ENCODE results near the gene FAM83G.
"Not testable (repeated sequence)": the region's sequence is repeated elsewhere in the genome, so short reads cannot be mapped to it uniquely, and the experiment has no call there.

Gene FAM83G

GRCh38 chr17:18925187-18925586 lies 79.4 kb downstream of the FAM83G start:
- H3K4me3 ChIP-seq (ENCODE audit: low read depth in 1 of 5, low read length in 5 of 5): no peak overlapping the region
- no peak overlapping the region for H3K9ac ChIP-seq (ENCODE audit: low read length in 5 of 5)
- H3K9me3 ChIP-seq (ENCODE audit: control insufficient read depth in 5 of 5, low read length in 5 of 5): no peaks in the 10 kb centered on the region

GRCh38 chr17:18922596-18922995 lies 82.0 kb downstream of the FAM83G start:
- not testable (repeated sequence) for H3K27me3 ChIP-seq (ENCODE audit: control insufficient read depth in 5 of 5, insufficient read depth in 4 of 5, low read length in 5 of 5); H3K27ac ChIP-seq (ENCODE audit: low read depth, low read length); H3K9me3 ChIP-seq (ENCODE audit: control insufficient read depth in 5 of 5, low read length in 5 of 5); H3K9ac ChIP-seq (ENCODE audit: low read length in 5 of 5); H3K4me3 ChIP-seq (ENCODE audit: low read depth in 1 of 5, low read length in 5 of 5)
- Histone ChIP-seq H3K36me3 (ENCODE audit: control insufficient read depth in 5 of 5, insufficient read depth in 5 of 5, low read length in 5 of 5) (peaks cover 3 to 19% (median 9%) of the 10 kb centered on the region in 5 donors), H3K4me1 (ENCODE audit: control insufficient read depth in 5 of 5, insufficient read depth in 5 of 5, low read length in 5 of 5) (peaks cover 0 to 14% (median 10%) of the 10 kb centered on the region in 5 donors)

More at GRCh38 chr17:18925187-18925586, 79.4 kb downstream of the FAM83G start:
- no peaks in the 10 kb centered on the region for H3K27me3 ChIP-seq (ENCODE audit: control insufficient read depth in 5 of 5, insufficient read depth in 4 of 5, low read length in 5 of 5)
- no peak overlapping the region for H3K27ac ChIP-seq (ENCODE audit: low read depth, low read length)
- H3K4me1 ChIP-seq (ENCODE audit: control insufficient read depth in 5 of 5, insufficient read depth in 5 of 5, low read length in 5 of 5): peaks cover 0 to 14% (median 10%) of the 10 kb centered on the region in 5 donors
- peaks cover 8 to 31% (median 18%) of the 10 kb centered on the region in 5 donors for H3K36me3 ChIP-seq (ENCODE audit: control insufficient read depth in 5 of 5, insufficient read depth in 5 of 5, low read length in 5 of 5)

DNA sequence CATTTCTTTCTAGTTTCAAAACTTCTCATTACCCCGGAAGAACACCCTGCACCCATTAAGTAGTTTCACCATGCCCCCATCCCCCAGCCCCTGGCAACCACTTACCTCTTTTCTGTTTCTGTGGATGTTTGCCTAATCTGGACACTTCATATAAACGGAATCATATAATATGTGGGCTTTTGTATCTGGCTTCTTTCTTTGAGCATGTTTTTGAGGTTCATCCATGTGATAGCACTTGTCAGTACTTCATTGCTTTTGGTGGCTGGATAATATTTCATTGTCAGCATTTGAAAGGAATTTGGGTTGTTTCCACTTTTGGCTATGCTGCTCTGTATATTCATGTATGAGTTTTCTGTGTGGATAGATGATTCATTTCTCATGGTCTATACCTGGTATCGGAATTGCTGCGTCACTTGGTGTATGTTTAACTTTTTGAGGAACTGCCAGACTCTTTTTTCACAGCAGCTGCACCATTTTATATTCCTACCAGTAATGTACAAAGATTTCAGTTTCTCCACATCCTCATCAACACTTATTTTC lies 82.6 kb downstream of the FAM83G start:
- no peaks in the 10 kb centered on the region for H3K27me3 ChIP-seq (ENCODE audit: control insufficient read depth in 5 of 5, insufficient read depth in 4 of 5, low read length in 5 of 5)
- no peak overlapping the region for H3K4me3 ChIP-seq (ENCODE audit: low read depth in 1 of 5, low read length in 5 of 5)
- peaks cover 3 to 20% (median 9%) of the 10 kb centered on the region in 5 donors for H3K36me3 ChIP-seq (ENCODE audit: control insufficient read depth in 5 of 5, insufficient read depth in 5 of 5, low read length in 5 of 5)
- H3K27ac ChIP-seq (ENCODE audit: low read depth, low read length): no peak overlapping the region
- H3K4me1 ChIP-seq (ENCODE audit: control insufficient read depth in 5 of 5, insufficient read depth in 5 of 5, low read length in 5 of 5): peaks cover 0 to 14% (median 10%) of the 10 kb centered on the region in 5 donors
- H3K9me3 ChIP-seq (ENCODE audit: control insufficient read depth in 5 of 5, low read length in 5 of 5): no peaks in the 10 kb centered on the region
- H3K9ac ChIP-seq (ENCODE audit: low read length in 5 of 5): no peak overlapping the region

DNA sequence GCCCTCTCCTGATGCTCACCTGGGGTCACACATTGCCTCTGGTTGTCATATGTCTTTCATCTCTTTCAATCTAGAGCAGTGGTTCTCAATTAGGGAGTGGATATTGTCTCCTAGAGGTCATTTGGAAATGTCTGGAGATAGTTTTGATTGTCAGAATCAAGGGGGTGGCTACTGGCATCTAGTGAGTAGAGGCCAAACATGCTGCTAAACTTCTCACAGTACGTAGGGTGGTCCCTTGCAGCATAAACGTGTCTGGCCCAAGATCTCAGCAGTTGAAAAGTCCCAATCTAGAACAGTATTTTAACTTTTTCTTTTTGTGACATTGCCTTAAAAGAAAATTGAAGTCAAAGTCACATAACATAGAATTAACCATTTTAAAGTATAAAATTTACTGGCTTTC lies 83.1 kb downstream of the FAM83G start:
- H3K27ac ChIP-seq (ENCODE audit: low read depth, low read length): no peak overlapping the region
- H3K9ac ChIP-seq (ENCODE audit: low read length in 5 of 5): no peak overlapping the region
- no peak overlapping the region for H3K4me3 ChIP-seq (ENCODE audit: low read depth in 1 of 5, low read length in 5 of 5)
- H3K36me3 ChIP-seq (ENCODE audit: control insufficient read depth in 5 of 5, insufficient read depth in 5 of 5, low read length in 5 of 5): peaks cover 3 to 21% (median 13%) of the 10 kb centered on the region in 5 donors
- no peaks in the 10 kb centered on the region for H3K9me3 ChIP-seq (ENCODE audit: control insufficient read depth in 5 of 5, low read length in 5 of 5)
- peaks cover 0 to 14% (median 10%) of the 10 kb centered on the region in 5 donors for H3K4me1 ChIP-seq (ENCODE audit: control insufficient read depth in 5 of 5, insufficient read depth in 5 of 5, low read length in 5 of 5)
- H3K27me3 ChIP-seq (ENCODE audit: control insufficient read depth in 5 of 5, insufficient read depth in 4 of 5, low read length in 5 of 5): no peaks in the 10 kb centered on the region

- Histone ChIP-seq H3K4me3 (ENCODE audit: low read depth in 1 of 5, low read length in 5 of 5) (no peak overlapping the region), H3K27me3 (ENCODE audit: control insufficient read depth in 5 of 5, insufficient read depth in 4 of 5, low read length in 5 of 5) (no peaks in the 10 kb centered on the region), H3K27ac (ENCODE audit: low read depth, low read length) (no peak overlapping the region), H3K36me3 (ENCODE audit: control insufficient read depth in 5 of 5, insufficient read depth in 5 of 5, low read length in 5 of 5) (peaks cover 3 to 26% (median 13%) of the 10 kb centered on the region in 5 donors), H3K9me3 (ENCODE audit: control insufficient read depth in 5 of 5, low read length in 5 of 5) (no peaks in the 10 kb centered on the region), H3K9ac (ENCODE audit: low read length in 5 of 5) (no peak overlapping the region), H3K4me1 (ENCODE audit: control insufficient read depth in 5 of 5, insufficient read depth in 5 of 5, low read length in 5 of 5) (peaks cover 0 to 14% (median 10%) of the 10 kb centered on the region in 5 donors)
These were observed 83.6 kb downstream of the FAM83G start for GRCh38 chr17:18920911-18921441.

GRCh38 chr17:18919963-18920362 lies 84.6 kb downstream of the FAM83G start:
- no peaks in the 10 kb centered on the region for H3K27me3 ChIP-seq (ENCODE audit: control insufficient read depth in 5 of 5, insufficient read depth in 4 of 5, low read length in 5 of 5)
- no peaks in the 10 kb centered on the region for H3K9me3 ChIP-seq (ENCODE audit: control insufficient read depth in 5 of 5, low read length in 5 of 5)
- no peak overlapping the region for H3K27ac ChIP-seq (ENCODE audit: low read depth, low read length)
- no peak overlapping the region for H3K4me3 ChIP-seq (ENCODE audit: low read depth in 1 of 5, low read length in 5 of 5)
- H3K9ac ChIP-seq (ENCODE audit: low read length in 5 of 5): no peak overlapping the region
- peaks cover 0 to 14% (median 10%) of the 10 kb centered on the region in 5 donors for H3K4me1 ChIP-seq (ENCODE audit: control insufficient read depth in 5 of 5, insufficient read depth in 5 of 5, low read length in 5 of 5)
- H3K36me3 ChIP-seq (ENCODE audit: control insufficient read depth in 5 of 5, insufficient read depth in 5 of 5, low read length in 5 of 5): peaks cover 0 to 31% (median 13%) of the 10 kb centered on the region in 5 donors
